ENCODE data around the gene ATP8A1. TPM values are rescaled to one million over a fixed set of nuclear protein-coding genes. Genes with fewer than 3 reads are reported as not detected.
A peak's percentile ranks its signal among the peaks of the same experiment; 100 is the strongest.

Gene ATP8A1
- total and polyA plus RNA-seq, 12 donors: 14.4 to 58.3 (median 27.7) TPM

DNA sequence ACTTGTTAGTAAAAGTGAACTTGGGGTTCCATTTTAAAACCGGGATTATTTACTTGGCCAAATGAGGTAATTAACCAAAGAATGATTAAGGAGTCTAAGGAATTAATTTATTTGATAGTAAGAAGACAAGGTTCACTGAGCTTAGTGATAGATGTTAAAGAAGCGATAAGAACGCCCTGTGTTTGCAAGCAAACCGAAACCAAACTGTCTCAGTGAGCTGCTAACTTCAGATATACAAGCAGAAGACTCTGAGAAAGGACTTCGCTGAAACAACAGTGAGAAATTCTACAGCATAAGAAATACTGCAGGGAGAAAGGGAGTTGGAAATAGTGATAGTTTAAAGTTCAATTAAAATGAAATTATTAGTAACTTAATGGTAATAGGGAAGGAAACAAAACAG lies 297.2 kb downstream of the ATP8A1 start:
- no peaks in the 10 kb centered on the region for H3K36me3 ChIP-seq (replicated peaks in 1 of 2)
- WGBS, 4 donors: 8 to 27% (median 23%) methylated on average over 5 of the region's 5 CpGs
- H3K4me3 ChIP-seq: peak overlapping the region in 1 of 4 donors; percentile 30
- H3K4me1 ChIP-seq (replicated peaks in 1 of 2): peaks cover 6 to 14% of the 10 kb centered on the region in 2 donors
- H3K9me3 ChIP-seq (replicated peaks in 1 of 3): no peaks in the 10 kb centered on the region
- TF ChIP-seq, protein P1, sequence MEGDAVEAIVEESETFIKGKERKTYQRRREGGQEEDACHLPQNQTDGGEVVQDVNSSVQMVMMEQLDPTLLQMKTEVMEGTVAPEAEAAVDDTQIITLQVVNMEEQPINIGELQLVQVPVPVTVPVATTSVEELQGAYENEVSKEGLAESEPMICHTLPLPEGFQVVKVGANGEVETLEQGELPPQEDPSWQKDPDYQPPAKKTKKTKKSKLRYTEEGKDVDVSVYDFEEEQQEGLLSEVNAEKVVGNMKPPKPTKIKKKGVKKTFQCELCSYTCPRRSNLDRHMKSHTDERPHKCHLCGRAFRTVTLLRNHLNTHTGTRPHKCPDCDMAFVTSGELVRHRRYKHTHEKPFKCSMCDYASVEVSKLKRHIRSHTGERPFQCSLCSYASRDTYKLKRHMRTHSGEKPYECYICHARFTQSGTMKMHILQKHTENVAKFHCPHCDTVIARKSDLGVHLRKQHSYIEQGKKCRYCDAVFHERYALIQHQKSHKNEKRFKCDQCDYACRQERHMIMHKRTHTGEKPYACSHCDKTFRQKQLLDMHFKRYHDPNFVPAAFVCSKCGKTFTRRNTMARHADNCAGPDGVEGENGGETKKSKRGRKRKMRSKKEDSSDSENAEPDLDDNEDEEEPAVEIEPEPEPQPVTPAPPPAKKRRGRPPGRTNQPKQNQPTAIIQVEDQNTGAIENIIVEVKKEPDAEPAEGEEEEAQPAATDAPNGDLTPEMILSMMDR (IDR thresholded peaks at IDR 0.05): no peak
- TF ChIP-seq POLR2A (IDR thresholded peaks at IDR 0.05): no peak
- peak in 1 of 7 donors; percentile 24 for DNase-seq
- H3K27ac ChIP-seq: no peak overlapping the region
- no peaks in the 10 kb centered on the region for H3K27me3 ChIP-seq
- intact Hi-C loops (cut with DNase I): no loop called here

Other genes with a start within 250 kb of the ATP8A1 start
- not detected for gene GRXCR1, start 235.6 kb upstream of the ATP8A1 start, total RNA-seq
- not detected for gene GRXCR1, start 235.6 kb upstream of the ATP8A1 start, polyA plus RNA-seq

Measured in adrenal gland (tissue), 12 donors.